Fibroblast of lung (primary cell): ENCODE data around the gene TMEM161B. TPM values are rescaled to one million over a fixed set of nuclear protein-coding genes. Genes with fewer than 3 reads are reported as not detected.

Source experiments
- DNase-seq, 2 donors: peaks; one replicate each; pipeline versions ENCODE4 v3.0.0 to v3.0.0-alpha.2; 2010; ENCODE audit warnings: low read depth in 2 of 2
- H2AFZ ChIP-seq: 2 replicates; pipeline ENCODE4 v1.5.1; 2012; ENCODE audit warnings: low read length, control low read depth, inconsistent platforms
- H3K27ac ChIP-seq: 2 replicates; pipeline ENCODE4 v1.5.1; 2011; ENCODE audit warnings: low read length, control low read depth; ENCODE audit not compliant: insufficient read depth
- H3K27me3 ChIP-seq: 2 replicates; pipeline ENCODE4 v1.5.1; 2011; ENCODE audit warnings: mild to moderate bottlenecking, low read length; ENCODE audit not compliant: control insufficient read depth, insufficient read depth
- H3K36me3 ChIP-seq: 2 replicates; pipeline ENCODE4 v1.5.1; 2011; ENCODE audit warnings: low read length; ENCODE audit not compliant: control insufficient read depth, insufficient read depth
- H3K4me1 ChIP-seq: 2 replicates; pipeline ENCODE4 v1.5.1; 2011; ENCODE audit warnings: low read length; ENCODE audit not compliant: control insufficient read depth, insufficient read depth; ENCODE audit errors: extremely low read depth
- H3K4me2 ChIP-seq: 2 replicates; pipeline ENCODE4 v1.5.1; 2011; ENCODE audit warnings: low read length, control low read depth; ENCODE audit not compliant: insufficient read depth; ENCODE audit errors: extremely low read depth
- H3K4me3 ChIP-seq, 4 experiments: fragments of 200-600 bp in 1 of 4; sonication (generic) in 1 of 4; replicated peaks in 1 of 4; 2 replicates each; pipeline ENCODE4 v1.5.1; 2011 to 2016; ENCODE audit warnings: low read length in 4 of 4, low read depth in 3 of 4, mild to moderate bottlenecking in 3 of 4, control low read depth in 2 of 4, inconsistent platforms in 1 of 4, mixed read lengths in 1 of 4; ENCODE audit not compliant: insufficient read depth in 1 of 4; ENCODE audit errors: control extremely low read depth in 1 of 4
- H3K79me2 ChIP-seq: 2 replicates; pipeline ENCODE4 v1.5.1; 2012; ENCODE audit warnings: mild to moderate bottlenecking, low read length, inconsistent platforms; ENCODE audit not compliant: control insufficient read depth, insufficient read depth
- H3K9ac ChIP-seq: 2 replicates; pipeline ENCODE4 v1.5.1; 2011; ENCODE audit warnings: mild to moderate bottlenecking, low read length, control low read depth; ENCODE audit not compliant: insufficient read depth
- H3K9me3 ChIP-seq: 2 replicates; pipeline ENCODE4 v1.5.1; 2012; ENCODE audit warnings: low read depth, low read length; ENCODE audit not compliant: control insufficient read depth, insufficient read depth
- H4K20me1 ChIP-seq: 2 replicates; pipeline ENCODE4 v1.5.1; 2011; ENCODE audit warnings: low read length; ENCODE audit not compliant: control insufficient read depth, insufficient read depth; ENCODE audit errors: extremely low read depth
- CTCF ChIP-seq, 2 donors: IDR thresholded peaks in 1 of 2; conservative IDR thresholded peaks in 1 of 2; 1 replicate in 1 of 2; 2 replicates in 1 of 2; pipeline ENCODE4 v1.5.1; 2011 to 2012; ENCODE audit warnings: low read length in 2 of 2, control low read depth in 1 of 2, inconsistent platforms in 1 of 2, low read depth in 1 of 2, mild to moderate bottlenecking in 1 of 2
- EZH2 ChIP-seq: IDR thresholded peaks from 2 replicates; pipeline ENCODE4 v1.5.1; 2012; ENCODE audit warnings: low read length, control low read depth, mild to moderate bottlenecking; ENCODE audit errors: missing control alignments
- polyA plus RNA-seq, 2 donors: library from polyadenylated mRNA; depleted of rRNA in 1 of 2; stranded (reverse) in 1 of 2; unstranded in 1 of 2; fragments of >200 nt; gene quantifications; 2 replicates each; pipeline ENCODE4 v1.2.1, GENCODE V29; 2011 to 2012; ENCODE audit warnings: missing spikeins in 1 of 2
- total RNA-seq: library from RNA; depleted of rRNA; stranded (reverse); fragments of >200 nt; gene quantifications from 2 replicates; pipeline ENCODE4 v1.2.1, GENCODE V29; 2014

Gene TMEM161B
- total and polyA plus RNA-seq, 2 donors (not counting 1 experiment from before 2014, with no cell fraction given), result 11.5 to 18.3 TPM

DNA sequence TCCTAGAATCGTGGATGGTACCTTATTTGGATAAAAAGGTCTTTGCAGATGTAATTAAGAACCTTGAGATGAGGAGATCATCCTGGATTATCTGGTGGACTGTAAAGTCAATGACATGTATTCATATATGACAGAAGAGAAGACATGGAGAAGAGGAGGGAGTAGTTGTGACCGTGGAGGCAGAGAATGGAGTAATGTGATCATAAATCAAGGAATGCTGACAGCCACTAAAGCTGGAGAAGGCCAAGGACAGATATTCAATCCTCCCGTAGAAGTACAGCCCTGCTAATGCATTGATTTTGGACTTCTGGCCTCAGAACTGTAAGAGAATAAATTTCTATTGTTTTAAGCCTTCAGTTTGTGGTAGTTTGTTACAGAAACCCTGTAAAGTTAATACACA is 18.7 kb upstream of the TMEM161B start:
- no peak overlapping the region for H2AFZ ChIP-seq
- DNase-seq, result no peak

GRCh38 chr5:88283690-88284089 is 15.0 kb upstream of the TMEM161B start:
- no peaks in the 10 kb centered on the region for H3K9me3 ChIP-seq
- DNase-seq, result no peak
- no peaks in the 10 kb centered on the region for H3K79me2 ChIP-seq
- no peak overlapping the region for H2AFZ ChIP-seq
- H3K4me3 ChIP-seq, result no peak overlapping the region
- no peaks in the 10 kb centered on the region for H3K27me3 ChIP-seq
- H3K27ac ChIP-seq, result no peak overlapping the region
- no peak overlapping the region for H3K4me2 ChIP-seq
- no peaks in the 10 kb centered on the region for H4K20me1 ChIP-seq
- H3K36me3 ChIP-seq, result no peaks in the 10 kb centered on the region
- no peaks in the 10 kb centered on the region for H3K4me1 ChIP-seq
- H3K9ac ChIP-seq, result no peak overlapping the region
- TF ChIP-seq EZH2 (no peak), CTCF (conservative IDR thresholded peaks at IDR 0.05 in 1 of 2, IDR thresholded peaks at IDR 0.05 in 1 of 2; ENCODE audit: low read depth in 1 of 2, low read length in 2 of 2) (no peak)

More for the DNA sequence above, 18.7 kb upstream of the TMEM161B start:
- no peaks in the 10 kb centered on the region for H3K36me3 ChIP-seq
- no peaks in the 10 kb centered on the region for H4K20me1 ChIP-seq
- no peak for TF ChIP-seq CTCF (conservative IDR thresholded peaks at IDR 0.05 in 1 of 2, IDR thresholded peaks at IDR 0.05 in 1 of 2; ENCODE audit: low read depth in 1 of 2, low read length in 2 of 2)
- TF ChIP-seq EZH2, result no peak
- H3K4me1 ChIP-seq, result peaks cover 2% of the 10 kb centered on the region
- H3K4me3 ChIP-seq, result no peak overlapping the region
- no peaks in the 10 kb centered on the region for H3K79me2 ChIP-seq
- H3K4me2 ChIP-seq, result no peak overlapping the region
- H3K27ac ChIP-seq, result no peak overlapping the region
- no peaks in the 10 kb centered on the region for H3K27me3 ChIP-seq
- no peaks in the 10 kb centered on the region for H3K9me3 ChIP-seq
- no peak overlapping the region for H3K9ac ChIP-seq

GRCh38 chr5:88281322-88281721 is 12.7 kb upstream of the TMEM161B start:
- H3K9ac ChIP-seq, result no peak overlapping the region
- H3K9me3 ChIP-seq, result no peaks in the 10 kb centered on the region
- H3K36me3 ChIP-seq, result no peaks in the 10 kb centered on the region
- no peak overlapping the region for H3K27ac ChIP-seq
- H2AFZ ChIP-seq, result no peak overlapping the region
- H3K79me2 ChIP-seq, result no peaks in the 10 kb centered on the region
- no peak for DNase-seq
- H3K4me2 ChIP-seq, result no peak overlapping the region
- no peaks in the 10 kb centered on the region for H3K4me1 ChIP-seq
- no peak for TF ChIP-seq EZH2
- no peak for TF ChIP-seq CTCF (conservative IDR thresholded peaks at IDR 0.05 in 1 of 2, IDR thresholded peaks at IDR 0.05 in 1 of 2; ENCODE audit: low read depth in 1 of 2, low read length in 2 of 2)
- H3K4me3 ChIP-seq, result no peak overlapping the region
- H4K20me1 ChIP-seq, result no peaks in the 10 kb centered on the region
- no peaks in the 10 kb centered on the region for H3K27me3 ChIP-seq
